WTC11 (cell line): ENCODE data around the gene CHST7. TPM values are rescaled to one million over a fixed set of nuclear protein-coding genes. Genes with fewer than 3 reads are reported as not detected.
A peak's percentile ranks its signal among the peaks of the same experiment; 100 is the strongest.

ENCODE experiments used
- ATAC-seq: fragments of 200-7000 bp; cut with Tn5 transposase; 2 replicates; pipeline ENCODE4 v1.10.0; 2021; ENCODE audit warnings: mild to moderate bottlenecking, moderate library complexity
- CTCF ChIA-PET: fragments of 300-600 bp; sonication (Branson Sonifier 250); formaldehyde crosslinking; loops from one replicate; lab custom pipeline; 2021; ENCODE audit warnings: antibody characterized with exemption; lab: Charles Lee
- POLR2A ChIA-PET: fragments of 350-600 bp; sonication (Branson Sonifier 250); formaldehyde crosslinking; loops from one replicate; lab custom pipeline; 2021; ENCODE audit warnings: antibody characterized with exemption; lab: Charles Lee
- DNase-seq: peaks from one replicate; pipeline ENCODE4 v3.0.0; 2021; ENCODE audit warnings: low spot score
- H3K27ac Mint-ChIP-seq: 2 replicates; pipeline ENCODE4 v1.8.0; 2021; ENCODE audit warnings: mixed read lengths
- H3K27me3 Mint-ChIP-seq: 2 replicates; pipeline ENCODE4 v1.8.0; 2021; ENCODE audit warnings: low read depth, mild to moderate bottlenecking, moderate library complexity, mixed read lengths
- H3K36me3 Mint-ChIP-seq: 2 replicates; pipeline ENCODE4 v1.8.0; 2021; ENCODE audit warnings: mixed read lengths
- H3K4me1 Mint-ChIP-seq: 2 replicates; pipeline ENCODE4 v1.8.0; 2022; ENCODE audit warnings: mixed read lengths
- H3K4me3 Mint-ChIP-seq: 2 replicates; pipeline ENCODE4 v1.8.0; 2021; ENCODE audit warnings: mild to moderate bottlenecking, moderate library complexity, mixed read lengths
- H3K9me3 Mint-ChIP-seq: 2 replicates; pipeline ENCODE4 v1.8.0; 2021; ENCODE audit warnings: mixed read lengths
- ATF1 ChIP-seq: sonication (generic); formaldehyde crosslinking; IDR thresholded peaks from 2 replicates; pipeline ENCODE4 v1.8.1; 2023; ENCODE audit warnings: mild to moderate bottlenecking, moderate library complexity, missing genetic modification reagents
- ESRRA ChIP-seq: sonication (generic); formaldehyde crosslinking; IDR thresholded peaks from 2 replicates; pipeline ENCODE4 v1.8.1; 2022; ENCODE audit warnings: mild to moderate bottlenecking, missing genetic modification reagents, borderline replicate concordance
- MXD4 ChIP-seq: fragments of 250-450 bp; sonication (Bioruptor Pico); IDR thresholded peaks from 2 replicates; pipeline ENCODE4 v1.8.0; 2021; ENCODE audit warnings: mild to moderate bottlenecking, moderate library complexity, borderline replicate concordance
- TEAD4 ChIP-seq: sonication (generic); formaldehyde crosslinking; IDR thresholded peaks from 2 replicates; pipeline ENCODE4 v1.8.0; 2022; ENCODE audit warnings: mild to moderate bottlenecking, missing genetic modification reagents
- ZNF138 ChIP-seq: sonication (generic); formaldehyde crosslinking; conservative IDR thresholded peaks from 2 replicates; pipeline ENCODE4 v1.8.1; 2022; ENCODE audit warnings: mild to moderate bottlenecking, moderate library complexity, missing genetic modification reagents
- ZNF416 ChIP-seq: fragments of 250-450 bp; sonication (Bioruptor Pico); IDR thresholded peaks from 2 replicates; pipeline ENCODE4 v1.9.0; 2021; ENCODE audit warnings: mild to moderate bottlenecking, inconsistent platforms
- total RNA-seq: library from RNA; stranded (reverse); gene quantifications from 3 replicates; pipeline ENCODE4 v1.2.3, GENCODE V29; 2021
- TF ChIP-seq, protein P1 (sequence below): sonication (generic); formaldehyde crosslinking; IDR thresholded peaks from 2 replicates; pipeline ENCODE4 v1.8.0; 2022; ENCODE audit warnings: mild to moderate bottlenecking, missing genetic modification reagents
- TF ChIP-seq, protein P2 (sequence below): sonication (generic); formaldehyde crosslinking; IDR thresholded peaks from 2 replicates; pipeline ENCODE4 v1.8.0; 2022; ENCODE audit warnings: missing genetic modification reagents
- TF ChIP-seq, protein P3 (sequence below): sonication (generic); formaldehyde crosslinking; IDR thresholded peaks from 2 replicates; pipeline ENCODE4 v1.8.0; 2022; ENCODE audit warnings: mild to moderate bottlenecking, missing genetic modification reagents
- TF ChIP-seq, protein P4 (sequence below): fragments of 250-450 bp; sonication (Bioruptor Pico); IDR thresholded peaks from 2 replicates; pipeline ENCODE4 v1.9.0; 2021; ENCODE audit warnings: mild to moderate bottlenecking, borderline replicate concordance
- TF ChIP-seq, protein P5 (sequence below): sonication (generic); formaldehyde crosslinking; IDR thresholded peaks from 2 replicates; pipeline ENCODE4 v1.8.1; 2022; ENCODE audit warnings: low read depth, mild to moderate bottlenecking, moderate library complexity, missing genetic modification reagents, borderline replicate concordance

Gene CHST7
- total RNA-seq, 1 experiment from 2014 or later = 19.6 TPM

DNA sequence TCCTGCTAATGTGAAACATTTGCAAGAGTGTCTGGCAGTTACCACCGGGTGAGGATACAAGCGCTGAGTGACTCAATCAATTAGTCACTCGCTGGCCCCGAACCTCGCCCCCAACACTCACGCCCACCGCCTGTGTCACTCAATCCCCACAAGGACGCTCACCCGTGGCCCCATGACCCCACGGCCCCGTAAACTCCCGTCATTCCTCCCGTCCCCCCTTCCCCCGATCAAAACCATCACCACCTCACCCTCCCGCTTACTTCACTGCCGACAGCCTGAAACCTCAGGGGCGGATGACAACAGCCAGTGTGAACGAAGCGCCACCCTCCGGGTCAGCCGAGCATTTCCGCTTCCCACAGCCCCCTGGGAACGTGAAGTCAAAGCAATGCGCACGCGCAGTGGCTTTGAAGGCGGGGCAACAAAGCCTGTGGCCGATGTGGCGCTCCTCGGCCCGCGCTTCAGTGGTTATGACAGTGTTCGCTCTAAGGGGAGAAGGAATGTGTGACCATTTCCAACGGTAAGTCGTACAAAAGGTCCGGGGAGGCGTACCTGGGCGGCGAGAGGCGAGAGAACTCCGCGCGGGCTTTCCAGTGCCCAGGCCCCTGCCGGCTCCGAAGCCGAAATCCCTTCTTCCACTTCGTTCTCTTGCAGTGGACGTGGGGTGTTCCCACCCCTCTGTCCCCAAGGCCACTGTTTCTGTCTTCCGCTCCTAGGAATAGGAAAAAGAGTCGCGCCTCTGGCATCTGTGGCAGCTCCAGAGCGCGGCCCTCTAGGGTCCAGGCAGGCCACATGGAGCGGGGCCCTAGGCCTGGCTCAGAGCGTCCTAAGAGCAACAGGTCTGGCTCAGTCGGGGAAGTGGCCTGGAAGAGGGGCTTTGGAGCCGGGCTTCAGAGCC is 28.2 kb upstream of the CHST7 start, which contains the start of gene ZNF674 (continued):
- TF ChIP-seq, protein P1, sequence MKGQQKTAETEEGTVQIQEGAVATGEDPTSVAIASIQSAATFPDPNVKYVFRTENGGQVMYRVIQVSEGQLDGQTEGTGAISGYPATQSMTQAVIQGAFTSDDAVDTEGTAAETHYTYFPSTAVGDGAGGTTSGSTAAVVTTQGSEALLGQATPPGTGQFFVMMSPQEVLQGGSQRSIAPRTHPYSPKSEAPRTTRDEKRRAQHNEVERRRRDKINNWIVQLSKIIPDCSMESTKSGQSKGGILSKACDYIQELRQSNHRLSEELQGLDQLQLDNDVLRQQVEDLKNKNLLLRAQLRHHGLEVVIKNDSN (CRISPR knock-in tag) = 0 out of 2 replicates have a peak, but pooled peaks have one; percentile 9
- no peak for TF ChIP-seq TEAD4

DNA sequence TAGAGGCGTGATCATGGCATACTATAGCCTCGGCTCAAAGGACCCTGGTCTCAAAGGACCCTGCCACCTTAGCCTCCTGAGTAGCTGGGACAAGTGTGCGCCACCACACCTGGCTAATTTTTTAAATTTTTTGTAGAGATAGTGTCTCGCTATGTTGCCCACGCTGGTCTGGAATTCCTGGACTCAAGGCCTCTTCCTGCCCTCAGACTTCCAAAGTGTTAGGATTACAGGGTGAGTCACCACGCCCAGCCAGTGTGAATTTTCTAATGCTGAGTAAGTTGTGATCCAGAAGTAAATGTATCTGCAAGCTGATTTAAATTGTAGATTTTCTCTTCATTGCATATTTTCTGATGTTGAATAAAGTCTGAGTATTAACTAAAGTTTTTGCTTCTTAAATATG is 25.7 kb upstream of the CHST7 start:
- no peak overlapping the region for H3K4me3 Mint-ChIP-seq
- ChIA-PET POLR2A (no interaction called here), CTCF (no interaction called here)
- peaks cover 25% of the 10 kb centered on the region for H3K36me3 Mint-ChIP-seq
- no peak for TF ChIP-seq ZNF416 (CRISPR knock-in tag)
- ATAC-seq (no peak), DNase-seq (no peak)
- H3K27me3 Mint-ChIP-seq = no peaks in the 10 kb centered on the region
- H3K4me1 Mint-ChIP-seq = peaks cover 42% of the 10 kb centered on the region
- H3K9me3 Mint-ChIP-seq = peaks cover 7% of the 10 kb centered on the region
- H3K27ac Mint-ChIP-seq = no peak overlapping the region

DNA sequence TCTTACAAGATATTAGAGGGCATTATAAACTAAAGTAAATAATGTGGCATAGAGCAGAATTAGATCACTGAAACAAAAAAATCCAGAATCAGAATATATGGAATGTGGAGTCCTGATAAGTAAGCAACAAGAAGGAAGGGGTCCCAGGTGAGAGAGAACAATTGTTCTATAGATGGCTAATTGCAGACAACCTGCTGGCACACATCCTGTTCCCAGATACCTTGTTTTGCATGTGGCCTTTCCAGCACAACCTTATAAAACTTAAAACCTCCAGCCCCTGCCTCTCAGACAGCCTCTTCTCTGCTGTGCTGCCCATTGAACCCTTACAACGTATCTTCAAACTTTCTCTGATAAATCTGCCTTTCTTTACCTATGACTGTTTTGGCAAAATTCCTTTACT is 23.7 kb upstream of the CHST7 start:
- Mint-ChIP-seq H3K27me3 (no peaks in the 10 kb centered on the region), H3K4me1 (peaks cover 34% of the 10 kb centered on the region), H3K9me3 (peaks cover 7% of the 10 kb centered on the region), H3K4me3 (no peak overlapping the region), H3K36me3 (peaks cover 27% of the 10 kb centered on the region), H3K27ac (peak overlapping the region; percentile 97)
- ATAC-seq (peak; percentile 12; the same call in 1 of the 2 replicates), DNase-seq (no peak)
- CTCF ChIA-PET = no interaction called here
- POLR2A ChIA-PET = no interaction called here
- TF ChIP-seq ZNF138 (CRISPR knock-in tag) = no peak
- TF ChIP-seq, protein P2, sequence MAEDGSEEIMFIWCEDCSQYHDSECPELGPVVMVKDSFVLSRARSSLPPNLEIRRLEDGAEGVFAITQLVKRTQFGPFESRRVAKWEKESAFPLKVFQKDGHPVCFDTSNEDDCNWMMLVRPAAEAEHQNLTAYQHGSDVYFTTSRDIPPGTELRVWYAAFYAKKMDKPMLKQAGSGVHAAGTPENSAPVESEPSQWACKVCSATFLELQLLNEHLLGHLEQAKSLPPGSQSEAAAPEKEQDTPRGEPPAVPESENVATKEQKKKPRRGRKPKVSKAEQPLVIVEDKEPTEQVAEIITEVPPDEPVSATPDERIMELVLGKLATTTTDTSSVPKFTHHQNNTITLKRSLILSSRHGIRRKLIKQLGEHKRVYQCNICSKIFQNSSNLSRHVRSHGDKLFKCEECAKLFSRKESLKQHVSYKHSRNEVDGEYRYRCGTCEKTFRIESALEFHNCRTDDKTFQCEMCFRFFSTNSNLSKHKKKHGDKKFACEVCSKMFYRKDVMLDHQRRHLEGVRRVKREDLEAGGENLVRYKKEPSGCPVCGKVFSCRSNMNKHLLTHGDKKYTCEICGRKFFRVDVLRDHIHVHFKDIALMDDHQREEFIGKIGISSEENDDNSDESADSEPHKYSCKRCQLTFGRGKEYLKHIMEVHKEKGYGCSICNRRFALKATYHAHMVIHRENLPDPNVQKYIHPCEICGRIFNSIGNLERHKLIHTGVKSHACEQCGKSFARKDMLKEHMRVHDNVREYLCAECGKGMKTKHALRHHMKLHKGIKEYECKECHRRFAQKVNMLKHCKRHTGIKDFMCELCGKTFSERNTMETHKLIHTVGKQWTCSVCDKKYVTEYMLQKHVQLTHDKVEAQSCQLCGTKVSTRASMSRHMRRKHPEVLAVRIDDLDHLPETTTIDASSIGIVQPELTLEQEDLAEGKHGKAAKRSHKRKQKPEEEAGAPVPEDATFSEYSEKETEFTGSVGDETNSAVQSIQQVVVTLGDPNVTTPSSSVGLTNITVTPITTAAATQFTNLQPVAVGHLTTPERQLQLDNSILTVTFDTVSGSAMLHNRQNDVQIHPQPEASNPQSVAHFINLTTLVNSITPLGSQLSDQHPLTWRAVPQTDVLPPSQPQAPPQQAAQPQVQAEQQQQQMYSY (CRISPR knock-in tag) = peak; percentile 78

DNA sequence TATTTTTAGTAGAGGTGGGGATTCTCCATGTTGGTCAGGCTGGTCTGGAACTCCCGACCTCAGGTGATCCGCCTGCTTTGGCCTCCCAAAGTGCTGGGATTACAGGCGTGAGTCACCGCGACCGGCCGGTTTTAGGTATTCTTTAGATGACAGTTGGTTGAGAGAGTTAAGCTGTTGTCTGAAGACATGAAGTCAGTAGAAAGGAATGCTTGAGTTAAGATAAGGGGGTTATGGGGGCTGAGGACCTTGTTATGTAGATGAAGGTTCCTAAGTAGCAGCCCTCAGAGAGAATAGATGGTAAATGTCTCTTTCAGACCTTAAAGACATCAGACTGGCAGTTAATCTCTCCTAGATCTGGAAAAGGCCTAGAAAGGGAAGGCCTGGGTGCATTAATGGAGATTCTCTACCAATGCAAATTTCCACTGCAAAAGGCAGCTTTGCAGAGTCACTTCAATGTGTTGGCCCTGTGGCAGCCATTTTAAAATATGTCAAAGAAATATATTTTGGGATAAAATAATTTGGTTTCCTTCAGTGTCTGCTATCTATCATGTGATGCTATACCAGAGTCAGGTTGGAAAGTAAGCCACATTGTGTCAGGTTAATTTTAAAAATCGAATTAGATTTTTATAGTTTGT is 22.0 kb upstream of the CHST7 start:
- CTCF ChIA-PET = interaction anchor here (1.3 kb wide), 1 partner anchor 143 kb away, joined by 3 read pairs; no protein-coding TSS in a partner anchor
- peak; percentile 28 for DNase-seq
- Mint-ChIP-seq H3K36me3 (peaks cover 29% of the 10 kb centered on the region), H3K9me3 (peaks cover 7% of the 10 kb centered on the region), H3K27me3 (no peaks in the 10 kb centered on the region), H3K4me3 (no peak overlapping the region), H3K27ac (peak overlapping the region; percentile 94), H3K4me1 (peaks cover 32% of the 10 kb centered on the region)
- POLR2A ChIA-PET = interaction anchor here (0.6 kb wide), 1 partner anchor 514 kb away, joined by 4 read pairs; no protein-coding TSS in a partner anchor
- ATAC-seq = peak; percentile 87
- TF ChIP-seq MXD4 = no peak
- TF ChIP-seq, protein P1 (CRISPR knock-in tag) = no peak
- TF ChIP-seq, protein P3, sequence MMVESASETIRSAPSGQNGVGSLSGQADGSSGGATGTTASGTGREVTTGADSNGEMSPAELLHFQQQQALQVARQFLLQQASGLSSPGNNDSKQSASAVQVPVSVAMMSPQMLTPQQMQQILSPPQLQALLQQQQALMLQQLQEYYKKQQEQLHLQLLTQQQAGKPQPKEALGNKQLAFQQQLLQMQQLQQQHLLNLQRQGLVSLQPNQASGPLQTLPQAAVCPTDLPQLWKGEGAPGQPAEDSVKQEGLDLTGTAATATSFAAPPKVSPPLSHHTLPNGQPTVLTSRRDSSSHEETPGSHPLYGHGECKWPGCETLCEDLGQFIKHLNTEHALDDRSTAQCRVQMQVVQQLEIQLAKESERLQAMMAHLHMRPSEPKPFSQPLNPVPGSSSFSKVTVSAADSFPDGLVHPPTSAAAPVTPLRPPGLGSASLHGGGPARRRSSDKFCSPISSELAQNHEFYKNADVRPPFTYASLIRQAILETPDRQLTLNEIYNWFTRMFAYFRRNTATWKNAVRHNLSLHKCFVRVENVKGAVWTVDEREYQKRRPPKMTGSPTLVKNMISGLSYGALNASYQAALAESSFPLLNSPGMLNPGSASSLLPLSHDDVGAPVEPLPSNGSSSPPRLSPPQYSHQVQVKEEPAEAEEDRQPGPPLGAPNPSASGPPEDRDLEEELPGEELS = no peak
- TF ChIP-seq, protein P4, sequence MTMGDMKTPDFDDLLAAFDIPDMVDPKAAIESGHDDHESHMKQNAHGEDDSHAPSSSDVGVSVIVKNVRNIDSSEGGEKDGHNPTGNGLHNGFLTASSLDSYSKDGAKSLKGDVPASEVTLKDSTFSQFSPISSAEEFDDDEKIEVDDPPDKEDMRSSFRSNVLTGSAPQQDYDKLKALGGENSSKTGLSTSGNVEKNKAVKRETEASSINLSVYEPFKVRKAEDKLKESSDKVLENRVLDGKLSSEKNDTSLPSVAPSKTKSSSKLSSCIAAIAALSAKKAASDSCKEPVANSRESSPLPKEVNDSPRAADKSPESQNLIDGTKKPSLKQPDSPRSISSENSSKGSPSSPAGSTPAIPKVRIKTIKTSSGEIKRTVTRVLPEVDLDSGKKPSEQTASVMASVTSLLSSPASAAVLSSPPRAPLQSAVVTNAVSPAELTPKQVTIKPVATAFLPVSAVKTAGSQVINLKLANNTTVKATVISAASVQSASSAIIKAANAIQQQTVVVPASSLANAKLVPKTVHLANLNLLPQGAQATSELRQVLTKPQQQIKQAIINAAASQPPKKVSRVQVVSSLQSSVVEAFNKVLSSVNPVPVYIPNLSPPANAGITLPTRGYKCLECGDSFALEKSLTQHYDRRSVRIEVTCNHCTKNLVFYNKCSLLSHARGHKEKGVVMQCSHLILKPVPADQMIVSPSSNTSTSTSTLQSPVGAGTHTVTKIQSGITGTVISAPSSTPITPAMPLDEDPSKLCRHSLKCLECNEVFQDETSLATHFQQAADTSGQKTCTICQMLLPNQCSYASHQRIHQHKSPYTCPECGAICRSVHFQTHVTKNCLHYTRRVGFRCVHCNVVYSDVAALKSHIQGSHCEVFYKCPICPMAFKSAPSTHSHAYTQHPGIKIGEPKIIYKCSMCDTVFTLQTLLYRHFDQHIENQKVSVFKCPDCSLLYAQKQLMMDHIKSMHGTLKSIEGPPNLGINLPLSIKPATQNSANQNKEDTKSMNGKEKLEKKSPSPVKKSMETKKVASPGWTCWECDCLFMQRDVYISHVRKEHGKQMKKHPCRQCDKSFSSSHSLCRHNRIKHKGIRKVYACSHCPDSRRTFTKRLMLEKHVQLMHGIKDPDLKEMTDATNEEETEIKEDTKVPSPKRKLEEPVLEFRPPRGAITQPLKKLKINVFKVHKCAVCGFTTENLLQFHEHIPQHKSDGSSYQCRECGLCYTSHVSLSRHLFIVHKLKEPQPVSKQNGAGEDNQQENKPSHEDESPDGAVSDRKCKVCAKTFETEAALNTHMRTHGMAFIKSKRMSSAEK (CRISPR knock-in tag) = no peak
- no peak for TF ChIP-seq ATF1
- TF ChIP-seq, protein P5, sequence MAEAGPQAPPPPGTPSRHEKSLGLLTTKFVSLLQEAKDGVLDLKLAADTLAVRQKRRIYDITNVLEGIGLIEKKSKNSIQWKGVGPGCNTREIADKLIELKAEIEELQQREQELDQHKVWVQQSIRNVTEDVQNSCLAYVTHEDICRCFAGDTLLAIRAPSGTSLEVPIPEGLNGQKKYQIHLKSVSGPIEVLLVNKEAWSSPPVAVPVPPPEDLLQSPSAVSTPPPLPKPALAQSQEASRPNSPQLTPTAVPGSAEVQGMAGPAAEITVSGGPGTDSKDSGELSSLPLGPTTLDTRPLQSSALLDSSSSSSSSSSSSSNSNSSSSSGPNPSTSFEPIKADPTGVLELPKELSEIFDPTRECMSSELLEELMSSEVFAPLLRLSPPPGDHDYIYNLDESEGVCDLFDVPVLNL = no peak
- no peak for TF ChIP-seq ESRRA (CRISPR knock-in tag)
